ENCODE results near the gene CCDC188. TPM values are rescaled to one million over a fixed set of nuclear protein-coding genes. Genes with fewer than 3 reads are reported as not detected.
A peak's percentile ranks its signal among the peaks of the same experiment; 100 is the strongest.

The CCDC188 gene
- total and polyA plus RNA-seq, 9 of the 15 experiments (the other 6 are each of a cell fraction or from before 2014, with no cell fraction given) = not detected

GRCh38 chr22:20118300-20119020, 32.4 kb downstream of the CCDC188 start (continued):
- TF ChIP-seq ZHX1 (conservative IDR thresholded peaks at IDR 0.05; ENCODE audit: low read length) = 0 out of 2 replicates have a peak, but pooled peaks have one; percentile 25

GRCh38 chr22:20117633-20118299, 33.1 kb downstream of the CCDC188 start:
- BruUV-seq (replicated peaks) = no TSS peak
- H3K79me2 ChIP-seq (ENCODE audit: control insufficient read depth, insufficient read depth, low read length) = peaks cover 82% of the 10 kb centered on the region
- intact Hi-C loops (cut with micrococcal nuclease) (loop anchor here (1.0 to 5.0 kb wide), 6 partner anchors 12 to 385 kb away; partner anchors contain the start of genes DGCR8, GNB1L and RTL10), in situ Hi-C loops (cut with MboI) (loop anchor here (10.0 kb wide), 1 partner anchor 393 kb away; the partner anchor contains the start of gene GP1BB)
- peak overlapping the region; percentile 94 for H3K27ac ChIP-seq (ENCODE audit: extremely low read depth, low read depth, low read length)
- CTCF ChIA-PET (ENCODE audit: low intra/inter-chr PET ratio) = interaction anchor here (1.4 kb wide), 1 partner anchor 11 kb away, joined by 3 read pairs; no protein-coding TSS in a partner anchor
- peaks cover 25 to 90% of the 10 kb centered on the region in 2 experiments for H3K4me1 ChIP-seq (replicated peaks in 1 of 2; ENCODE audit: control insufficient read depth in 2 of 2, insufficient read depth in 2 of 2, low read length in 2 of 2)
- ATAC-seq (peak; percentile 39), DNase-seq (ENCODE audit: extremely low read depth in 1 of 4, low spot score in 3 of 4) (peak; percentile 87 to 98 (median 94)), FAIRE-seq (peak; percentile 35)
- no peaks in the 10 kb centered on the region for H3K9me1 ChIP-seq (ENCODE audit: control insufficient read depth, insufficient read depth, low read length)
- WGBS (ENCODE audit: insufficient coverage, low coverage, missing lambda C conversion rate) = under 1% methylated on average over 60 of the region's 66 CpGs
- H3K9ac ChIP-seq (ENCODE audit: insufficient read depth in 1 of 2, low read depth in 2 of 2, low read length in 2 of 2) = peak overlapping the region; percentile 96 to 99
- peak overlapping the region; percentile 27 for H2AFZ ChIP-seq (ENCODE audit: low read depth, low read length)
- POLR2A ChIA-PET = interaction anchor here (0.5 to 20.7 kb wide), 36 partner anchors 10 to 398 kb away, joined by 3 to 513 read pairs (median 5); partner anchors contain the start of genes COMT, DGCR8, GP1BB and TANGO2
- peak overlapping the region; percentile 63 for H3K4me3 ChIP-seq
- no peaks in the 10 kb centered on the region for H3K27me3 ChIP-seq (ENCODE audit: control insufficient read depth in 2 of 2, insufficient read depth in 2 of 2, low read length in 2 of 2)
- peak overlapping the region; percentile 90 for H3K4me2 ChIP-seq (ENCODE audit: insufficient read depth, low read length)
- H4K20me1 ChIP-seq (replicated peaks; ENCODE audit: control insufficient read depth, insufficient read depth, low read length) = peaks cover 26% of the 10 kb centered on the region
- H3K9me3 ChIP-seq (replicated peaks; ENCODE audit: control insufficient read depth, insufficient read depth, low read depth, low read length) = no peaks in the 10 kb centered on the region
- H3K36me3 ChIP-seq (ENCODE audit: control insufficient read depth, insufficient read depth, low read length) = peaks cover 84% of the 10 kb centered on the region
- TF ChIP-seq SIN3A (IDR thresholded peaks at IDR 0.05; ENCODE audit: borderline replicate concordance in 2 of 2, control insufficient read depth in 1 of 2, low read depth in 2 of 2, low read length in 2 of 2) (peak in 1 of 2 experiments; percentile 85; a peak in 2 of 4 replicates), ZNF740 (CRISPR knock-in tag; IDR thresholded peaks at IDR 0.05) (no peak), ZNF740 (tag; IDR thresholded peaks at IDR 0.05) (0 out of 4 replicates have a peak, but pooled peaks of 1 of the 2 experiments have one; percentile 56), SREBF1 (IDR thresholded peaks at IDR 0.05; ENCODE audit: borderline replicate concordance, low read depth, low read length) (no peak), ZNF644 (tag; IDR thresholded peaks at IDR 0.05; ENCODE audit: low read depth) (no peak), STAT6 (CRISPR knock-in tag; IDR thresholded peaks at IDR 0.05) (peak; percentile 99), RB1 (IDR thresholded peaks at IDR 0.05; ENCODE audit: low read depth) (no peak), PHF21A (IDR thresholded peaks at IDR 0.05; ENCODE audit: borderline replicate concordance, low read depth) (no peak), POU5F1 (IDR thresholded peaks at IDR 0.05; ENCODE audit: borderline replicate concordance, low read depth, low read length, partially characterized antibody) (no peak)
